Measurements from ENCODE around the gene CCNA1. TPM values are rescaled to one million over a fixed set of nuclear protein-coding genes. Genes with fewer than 3 reads are reported as not detected.

The CCNA1 gene
- total and polyA plus RNA-seq, 10 of the 15 experiments (the other 5 are each of a cell fraction or from before 2014, with no cell fraction given): 0.38 to 6.0 (median 1.1) TPM

DNA sequence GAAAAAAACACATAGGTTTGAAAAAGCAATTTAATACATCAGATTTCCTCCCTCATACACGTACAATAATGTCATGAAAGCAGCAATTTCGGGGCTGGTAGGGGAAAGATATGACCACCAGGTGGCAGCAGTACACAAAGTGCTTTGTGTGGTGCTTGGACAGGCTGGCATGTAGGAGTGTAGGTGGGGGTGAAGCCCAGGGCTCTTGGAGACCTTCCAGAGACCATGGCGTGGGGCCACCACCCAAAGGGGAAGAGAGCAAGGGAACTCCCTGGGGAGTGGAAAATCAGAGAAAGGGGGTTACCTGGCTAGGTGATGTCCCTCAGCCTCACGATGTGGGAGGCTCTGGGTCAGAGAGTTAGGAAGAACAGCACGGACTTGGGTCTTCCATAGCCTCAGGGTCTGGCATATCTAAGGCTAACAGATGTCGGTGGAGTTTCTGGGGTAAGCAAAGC, 11.8 kb upstream of the CCNA1 start (continued):
- TF ChIP-seq, protein P1, sequence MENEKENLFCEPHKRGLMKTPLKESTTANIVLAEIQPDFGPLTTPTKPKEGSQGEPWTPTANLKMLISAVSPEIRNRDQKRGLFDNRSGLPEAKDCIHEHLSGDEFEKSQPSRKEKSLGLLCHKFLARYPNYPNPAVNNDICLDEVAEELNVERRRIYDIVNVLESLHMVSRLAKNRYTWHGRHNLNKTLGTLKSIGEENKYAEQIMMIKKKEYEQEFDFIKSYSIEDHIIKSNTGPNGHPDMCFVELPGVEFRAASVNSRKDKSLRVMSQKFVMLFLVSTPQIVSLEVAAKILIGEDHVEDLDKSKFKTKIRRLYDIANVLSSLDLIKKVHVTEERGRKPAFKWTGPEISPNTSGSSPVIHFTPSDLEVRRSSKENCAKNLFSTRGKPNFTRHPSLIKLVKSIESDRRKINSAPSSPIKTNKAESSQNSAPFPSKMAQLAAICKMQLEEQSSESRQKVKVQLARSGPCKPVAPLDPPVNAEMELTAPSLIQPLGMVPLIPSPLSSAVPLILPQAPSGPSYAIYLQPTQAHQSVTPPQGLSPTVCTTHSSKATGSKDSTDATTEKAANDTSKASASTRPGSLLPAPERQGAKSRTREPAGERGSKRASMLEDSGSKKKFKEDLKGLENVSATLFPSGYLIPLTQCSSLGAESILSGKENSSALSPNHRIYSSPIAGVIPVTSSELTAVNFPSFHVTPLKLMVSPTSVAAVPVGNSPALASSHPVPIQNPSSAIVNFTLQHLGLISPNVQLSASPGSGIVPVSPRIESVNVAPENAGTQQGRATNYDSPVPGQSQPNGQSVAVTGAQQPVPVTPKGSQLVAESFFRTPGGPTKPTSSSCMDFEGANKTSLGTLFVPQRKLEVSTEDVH (IDR thresholded peaks at IDR 0.05; ENCODE audit: low read depth, partially characterized antibody): no peak
- TF ChIP-seq ZBTB4 (CRISPR knock-in tag; IDR thresholded peaks at IDR 0.05) (no peak), PKNOX1 (IDR thresholded peaks at IDR 0.05) (no peak), POLR2AphosphoS2 (IDR thresholded peaks at IDR 0.05; ENCODE audit: low read depth, low read length) (no peak), ETV6 (conservative IDR thresholded peaks at IDR 0.05 in 1 of 2, IDR thresholded peaks at IDR 0.05 in 1 of 2; ENCODE audit: borderline replicate concordance in 1 of 2, low read depth in 1 of 2) (no peak), SIN3A (IDR thresholded peaks at IDR 0.05; ENCODE audit: low read depth, low read length) (no peak), POLR2AphosphoS5 (IDR thresholded peaks at IDR 0.05; ENCODE audit: low read length) (no peak), NFYA (IDR thresholded peaks at IDR 0.05; ENCODE audit: borderline replicate concordance, low read depth, low read length) (no peak), STAT3 (IDR thresholded peaks at IDR 0.05; ENCODE audit: low read depth, low read length) (no peak), JUNB (IDR thresholded peaks at IDR 0.05) (no peak), NRF1 (conservative IDR thresholded peaks at IDR 0.05; ENCODE audit: low read depth, low read length) (no peak), EZH2 (IDR thresholded peaks at IDR 0.05; ENCODE audit: borderline replicate concordance, control insufficient read depth, low read depth, low read length) (no peak), ZNF24 (IDR thresholded peaks at IDR 0.05) (no peak), ESRRA (IDR thresholded peaks at IDR 0.05; ENCODE audit: low read length) (no peak), MTA2 (IDR thresholded peaks at IDR 0.05; ENCODE audit: low read depth) (no peak)
- TF ChIP-seq, protein P2, sequence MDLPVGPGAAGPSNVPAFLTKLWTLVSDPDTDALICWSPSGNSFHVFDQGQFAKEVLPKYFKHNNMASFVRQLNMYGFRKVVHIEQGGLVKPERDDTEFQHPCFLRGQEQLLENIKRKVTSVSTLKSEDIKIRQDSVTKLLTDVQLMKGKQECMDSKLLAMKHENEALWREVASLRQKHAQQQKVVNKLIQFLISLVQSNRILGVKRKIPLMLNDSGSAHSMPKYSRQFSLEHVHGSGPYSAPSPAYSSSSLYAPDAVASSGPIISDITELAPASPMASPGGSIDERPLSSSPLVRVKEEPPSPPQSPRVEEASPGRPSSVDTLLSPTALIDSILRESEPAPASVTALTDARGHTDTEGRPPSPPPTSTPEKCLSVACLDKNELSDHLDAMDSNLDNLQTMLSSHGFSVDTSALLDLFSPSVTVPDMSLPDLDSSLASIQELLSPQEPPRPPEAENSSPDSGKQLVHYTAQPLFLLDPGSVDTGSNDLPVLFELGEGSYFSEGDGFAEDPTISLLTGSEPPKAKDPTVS (IDR thresholded peaks at IDR 0.05; ENCODE audit: low read depth, low read length): no peak
- TF ChIP-seq, protein P3, sequence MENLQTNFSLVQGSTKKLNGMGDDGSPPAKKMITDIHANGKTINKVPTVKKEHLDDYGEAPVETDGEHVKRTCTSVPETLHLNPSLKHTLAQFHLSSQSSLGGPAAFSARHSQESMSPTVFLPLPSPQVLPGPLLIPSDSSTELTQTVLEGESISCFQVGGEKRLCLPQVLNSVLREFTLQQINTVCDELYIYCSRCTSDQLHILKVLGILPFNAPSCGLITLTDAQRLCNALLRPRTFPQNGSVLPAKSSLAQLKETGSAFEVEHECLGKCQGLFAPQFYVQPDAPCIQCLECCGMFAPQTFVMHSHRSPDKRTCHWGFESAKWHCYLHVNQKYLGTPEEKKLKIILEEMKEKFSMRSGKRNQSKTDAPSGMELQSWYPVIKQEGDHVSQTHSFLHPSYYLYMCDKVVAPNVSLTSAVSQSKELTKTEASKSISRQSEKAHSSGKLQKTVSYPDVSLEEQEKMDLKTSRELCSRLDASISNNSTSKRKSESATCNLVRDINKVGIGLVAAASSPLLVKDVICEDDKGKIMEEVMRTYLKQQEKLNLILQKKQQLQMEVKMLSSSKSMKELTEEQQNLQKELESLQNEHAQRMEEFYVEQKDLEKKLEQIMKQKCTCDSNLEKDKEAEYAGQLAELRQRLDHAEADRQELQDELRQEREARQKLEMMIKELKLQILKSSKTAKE (IDR thresholded peaks at IDR 0.05; ENCODE audit: low read depth, poor library complexity, severe bottlenecking): peak; percentile 43
- TF ChIP-seq, protein P4, sequence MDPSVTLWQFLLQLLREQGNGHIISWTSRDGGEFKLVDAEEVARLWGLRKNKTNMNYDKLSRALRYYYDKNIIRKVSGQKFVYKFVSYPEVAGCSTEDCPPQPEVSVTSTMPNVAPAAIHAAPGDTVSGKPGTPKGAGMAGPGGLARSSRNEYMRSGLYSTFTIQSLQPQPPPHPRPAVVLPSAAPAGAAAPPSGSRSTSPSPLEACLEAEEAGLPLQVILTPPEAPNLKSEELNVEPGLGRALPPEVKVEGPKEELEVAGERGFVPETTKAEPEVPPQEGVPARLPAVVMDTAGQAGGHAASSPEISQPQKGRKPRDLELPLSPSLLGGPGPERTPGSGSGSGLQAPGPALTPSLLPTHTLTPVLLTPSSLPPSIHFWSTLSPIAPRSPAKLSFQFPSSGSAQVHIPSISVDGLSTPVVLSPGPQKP (IDR thresholded peaks at IDR 0.05; ENCODE audit: low read depth, low read length): no peak

Data from GM12878 (cell line).